ENCODE data around the gene MYLK2.

DNA sequence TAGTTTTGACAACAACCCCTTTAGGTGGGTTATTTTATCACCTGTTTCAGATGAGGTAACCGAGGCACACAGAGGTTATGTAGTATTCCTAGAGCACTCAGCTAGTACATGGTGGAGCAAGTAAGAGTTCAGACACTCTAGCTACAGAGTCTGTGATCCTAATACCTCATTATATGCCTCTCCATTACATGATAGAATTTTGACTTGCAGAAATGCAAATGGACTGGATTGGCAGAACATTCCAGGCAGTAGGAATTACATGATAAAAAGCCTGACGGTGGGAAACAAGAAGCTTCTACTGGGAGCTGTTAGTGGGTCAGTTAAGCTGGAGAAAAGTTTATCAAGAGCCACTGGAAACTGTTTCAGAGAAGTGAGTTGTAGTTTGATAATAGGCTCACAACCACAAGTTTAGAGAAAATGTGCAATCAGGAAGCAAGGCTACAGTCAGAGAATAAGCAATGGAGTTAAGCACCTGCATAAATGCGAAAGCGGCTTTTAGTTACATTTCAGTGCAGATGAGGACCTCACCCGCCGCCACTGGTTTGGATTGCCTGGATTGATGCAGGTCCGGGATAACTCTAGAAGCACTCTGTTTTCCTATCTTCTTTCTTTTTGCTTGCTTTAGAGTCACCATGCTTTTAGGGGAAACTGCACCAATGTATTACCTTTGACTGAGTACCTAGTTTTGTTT is 34.7 kb upstream of the MYLK2 start:
- TF ChIP-seq, protein P1, sequence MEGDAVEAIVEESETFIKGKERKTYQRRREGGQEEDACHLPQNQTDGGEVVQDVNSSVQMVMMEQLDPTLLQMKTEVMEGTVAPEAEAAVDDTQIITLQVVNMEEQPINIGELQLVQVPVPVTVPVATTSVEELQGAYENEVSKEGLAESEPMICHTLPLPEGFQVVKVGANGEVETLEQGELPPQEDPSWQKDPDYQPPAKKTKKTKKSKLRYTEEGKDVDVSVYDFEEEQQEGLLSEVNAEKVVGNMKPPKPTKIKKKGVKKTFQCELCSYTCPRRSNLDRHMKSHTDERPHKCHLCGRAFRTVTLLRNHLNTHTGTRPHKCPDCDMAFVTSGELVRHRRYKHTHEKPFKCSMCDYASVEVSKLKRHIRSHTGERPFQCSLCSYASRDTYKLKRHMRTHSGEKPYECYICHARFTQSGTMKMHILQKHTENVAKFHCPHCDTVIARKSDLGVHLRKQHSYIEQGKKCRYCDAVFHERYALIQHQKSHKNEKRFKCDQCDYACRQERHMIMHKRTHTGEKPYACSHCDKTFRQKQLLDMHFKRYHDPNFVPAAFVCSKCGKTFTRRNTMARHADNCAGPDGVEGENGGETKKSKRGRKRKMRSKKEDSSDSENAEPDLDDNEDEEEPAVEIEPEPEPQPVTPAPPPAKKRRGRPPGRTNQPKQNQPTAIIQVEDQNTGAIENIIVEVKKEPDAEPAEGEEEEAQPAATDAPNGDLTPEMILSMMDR (IDR thresholded peaks at IDR 0.05): no peak
- no peak for TF ChIP-seq ZFX (IDR thresholded peaks at IDR 0.05; ENCODE audit: borderline replicate concordance)

Measured in 22Rv1 (cell line).